ENCODE data around the gene ABCC4. TPM values are rescaled to one million over a fixed set of nuclear protein-coding genes. Genes with fewer than 3 reads are reported as not detected.

Gene ABCC4
- total and polyA plus RNA-seq, 10 donors, result 1.4 to 21.0 (median 13.3) TPM

DNA sequence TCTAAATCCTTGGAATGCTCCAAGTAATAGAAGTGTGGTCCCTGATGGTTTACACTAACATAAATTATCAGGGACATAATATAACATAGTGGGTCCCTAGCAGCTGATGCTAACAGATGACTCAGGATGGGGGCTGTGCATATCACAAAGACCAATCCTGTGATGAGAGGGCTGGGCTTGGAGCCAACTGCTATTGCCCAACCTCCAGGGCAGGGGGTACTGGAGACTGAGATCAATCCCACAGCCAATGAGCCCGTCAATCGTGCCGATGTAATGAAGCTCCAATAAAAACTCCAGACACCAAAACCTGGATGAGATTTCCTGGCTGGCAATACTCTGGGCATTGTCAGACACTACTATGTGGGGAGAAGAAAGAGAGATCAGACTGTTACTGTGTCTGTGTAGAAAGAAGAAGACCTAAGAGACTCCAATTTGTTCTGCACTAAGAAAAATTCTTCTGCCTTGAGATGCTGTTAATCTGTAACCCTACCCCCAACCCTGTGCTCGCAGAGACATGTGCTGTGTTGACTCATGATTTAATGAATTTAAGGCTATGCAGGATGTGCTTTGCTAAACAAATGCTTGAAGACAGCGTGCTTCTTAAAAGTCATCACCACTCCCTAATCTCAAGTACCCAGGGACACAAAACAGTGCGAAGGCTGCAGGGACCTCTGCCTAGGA, 33.4 kb downstream of the ABCC4 start:
- WGBS, 5 donors, result 67 to 87% (median 82%) methylated on average over 6 of the region's 6 CpGs
- TF ChIP-seq, protein P1, sequence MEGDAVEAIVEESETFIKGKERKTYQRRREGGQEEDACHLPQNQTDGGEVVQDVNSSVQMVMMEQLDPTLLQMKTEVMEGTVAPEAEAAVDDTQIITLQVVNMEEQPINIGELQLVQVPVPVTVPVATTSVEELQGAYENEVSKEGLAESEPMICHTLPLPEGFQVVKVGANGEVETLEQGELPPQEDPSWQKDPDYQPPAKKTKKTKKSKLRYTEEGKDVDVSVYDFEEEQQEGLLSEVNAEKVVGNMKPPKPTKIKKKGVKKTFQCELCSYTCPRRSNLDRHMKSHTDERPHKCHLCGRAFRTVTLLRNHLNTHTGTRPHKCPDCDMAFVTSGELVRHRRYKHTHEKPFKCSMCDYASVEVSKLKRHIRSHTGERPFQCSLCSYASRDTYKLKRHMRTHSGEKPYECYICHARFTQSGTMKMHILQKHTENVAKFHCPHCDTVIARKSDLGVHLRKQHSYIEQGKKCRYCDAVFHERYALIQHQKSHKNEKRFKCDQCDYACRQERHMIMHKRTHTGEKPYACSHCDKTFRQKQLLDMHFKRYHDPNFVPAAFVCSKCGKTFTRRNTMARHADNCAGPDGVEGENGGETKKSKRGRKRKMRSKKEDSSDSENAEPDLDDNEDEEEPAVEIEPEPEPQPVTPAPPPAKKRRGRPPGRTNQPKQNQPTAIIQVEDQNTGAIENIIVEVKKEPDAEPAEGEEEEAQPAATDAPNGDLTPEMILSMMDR (IDR thresholded peaks at IDR 0.05 in 8 of 11, conservative IDR thresholded peaks at IDR 0.05 in 3 of 11), result no peak
- TF ChIP-seq POLR2AphosphoS5 (IDR thresholded peaks at IDR 0.05) (no peak), POLR2A (IDR thresholded peaks at IDR 0.05) (no peak)
- peaks cover 0 to 7% (median 2%) of the 10 kb centered on the region in 6 donors for H3K4me1 ChIP-seq
- no peak overlapping the region for H3K4me3 ChIP-seq
- intact Hi-C loops (cut with DNase I; ENCODE audit: low total_unique reads), result no loop called here
- peaks cover 0 to 16% (median 0%) of the 10 kb centered on the region in 6 donors for H3K36me3 ChIP-seq
- H3K9me3 ChIP-seq, result peaks cover 0 to 6% (median 2%) of the 10 kb centered on the region in 8 donors
- no peak for DNase-seq
- no peak overlapping the region for H3K27ac ChIP-seq
- H3K27me3 ChIP-seq (replicated peaks in 1 of 7), result no peaks in the 10 kb centered on the region

DNA sequence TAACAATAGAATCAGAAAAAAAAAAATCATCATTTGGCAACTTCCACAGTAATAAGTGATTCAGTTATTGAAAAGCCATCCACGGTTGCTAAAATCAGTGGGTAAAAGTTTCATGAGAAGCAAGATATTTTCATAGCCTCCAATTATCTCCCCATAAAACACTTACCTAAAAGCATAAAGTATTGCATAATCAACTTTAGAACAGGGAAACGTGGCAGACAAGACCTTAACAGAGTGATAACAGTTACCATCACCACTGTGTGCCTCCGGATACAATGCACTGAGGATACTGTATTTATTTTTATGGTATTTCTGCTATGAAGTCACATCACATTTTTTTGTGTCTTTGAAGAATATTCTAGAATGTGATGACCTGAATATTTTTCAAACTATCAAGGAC, 37.0 kb downstream of the ABCC4 start:
- Histone ChIP-seq H3K27me3 (replicated peaks in 1 of 7) (no peaks in the 10 kb centered on the region), H3K4me1 (peaks cover 0 to 8% (median 0%) of the 10 kb centered on the region in 6 donors), H3K27ac (no peak overlapping the region), H3K9me3 (peaks cover 0 to 6% (median 2%) of the 10 kb centered on the region in 8 donors), H3K36me3 (peaks cover 0 to 16% (median 0%) of the 10 kb centered on the region in 6 donors), H3K4me3 (no peak overlapping the region)
- intact Hi-C loops (cut with DNase I; ENCODE audit: low total_unique reads), result no loop called here
- no peak for DNase-seq
- TF ChIP-seq POLR2A (IDR thresholded peaks at IDR 0.05), result no peak
- TF ChIP-seq, protein P1 (IDR thresholded peaks at IDR 0.05 in 8 of 11, conservative IDR thresholded peaks at IDR 0.05 in 3 of 11), result no peak
- no peak for TF ChIP-seq POLR2AphosphoS5 (IDR thresholded peaks at IDR 0.05)
- 85 to 96% (median 88%) methylated on average over 3 of the region's 3 CpGs for WGBS, 5 donors

DNA sequence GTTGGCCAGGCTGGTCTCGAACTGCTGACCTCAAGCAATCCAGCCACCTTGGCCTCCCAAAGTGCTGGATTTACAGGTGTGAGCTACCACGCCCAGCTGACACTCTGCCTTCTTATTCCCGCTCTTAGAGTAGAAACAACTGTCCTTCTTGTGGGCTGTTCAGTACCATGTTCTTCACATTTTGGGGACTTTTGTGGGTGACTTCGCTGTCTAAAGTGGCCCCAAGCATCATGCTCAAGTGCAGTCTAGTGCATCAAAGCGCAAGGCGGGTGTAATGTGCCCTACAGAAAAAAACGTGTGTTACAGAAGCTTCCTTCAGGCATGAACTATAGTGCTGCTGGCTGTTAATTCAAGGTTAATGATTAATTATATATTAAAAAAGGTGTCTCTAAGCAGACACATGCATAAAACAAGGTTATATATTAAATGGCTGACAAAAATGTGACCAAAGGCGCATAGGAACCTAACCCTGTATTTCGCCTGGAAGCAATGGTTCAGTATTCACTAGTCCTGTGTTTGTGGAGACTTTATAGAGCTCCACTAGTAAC, 38.3 kb downstream of the ABCC4 start:
- no peak for DNase-seq
- Histone ChIP-seq H3K9me3 (peaks cover 0 to 6% (median 2%) of the 10 kb centered on the region in 8 donors), H3K27me3 (replicated peaks in 1 of 7) (no peaks in the 10 kb centered on the region), H3K36me3 (peaks cover 0 to 16% (median 0%) of the 10 kb centered on the region in 6 donors), H3K27ac (no peak overlapping the region), H3K4me1 (peaks cover 0 to 8% (median 0%) of the 10 kb centered on the region in 6 donors), H3K4me3 (no peak overlapping the region)
- TF ChIP-seq POLR2AphosphoS5 (IDR thresholded peaks at IDR 0.05) (no peak), POLR2A (IDR thresholded peaks at IDR 0.05) (no peak)
- TF ChIP-seq, protein P1 (IDR thresholded peaks at IDR 0.05 in 8 of 11, conservative IDR thresholded peaks at IDR 0.05 in 3 of 11), result no peak
- WGBS, 5 donors, result 88 to 93% (median 92%) methylated on average over 9 of the region's 9 CpGs
- intact Hi-C loops (cut with DNase I; ENCODE audit: low total_unique reads), result no loop called here

DNA sequence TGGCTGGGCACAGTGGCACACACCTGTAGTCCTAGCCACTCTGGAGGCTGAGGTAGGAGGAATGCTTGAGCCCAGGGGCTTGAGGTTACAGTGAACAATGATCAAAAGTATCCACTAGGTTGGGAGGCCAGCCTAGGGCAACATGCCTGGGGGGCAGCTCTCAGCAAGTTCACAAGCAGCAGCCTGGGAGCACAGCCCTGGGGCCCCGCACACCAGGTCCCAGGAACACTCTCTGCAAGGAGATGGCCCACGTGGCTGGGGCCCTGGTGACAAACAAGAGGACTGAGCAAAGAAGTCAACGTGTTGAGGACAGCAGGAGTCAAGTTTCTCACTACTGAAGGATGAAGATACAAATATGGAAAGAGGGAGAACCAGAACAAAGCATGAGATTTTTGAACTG, 39.3 kb downstream of the ABCC4 start:
- no peak for DNase-seq
- Histone ChIP-seq H3K4me3 (no peak overlapping the region), H3K27me3 (replicated peaks in 1 of 7) (no peaks in the 10 kb centered on the region), H3K36me3 (peaks cover 0 to 12% (median 0%) of the 10 kb centered on the region in 6 donors), H3K9me3 (peaks cover 0 to 6% (median 2%) of the 10 kb centered on the region in 8 donors), H3K27ac (no peak overlapping the region), H3K4me1 (peaks cover 0 to 8% (median 0%) of the 10 kb centered on the region in 6 donors)
- intact Hi-C loops (cut with DNase I; ENCODE audit: low total_unique reads), result no loop called here
- TF ChIP-seq POLR2AphosphoS5 (IDR thresholded peaks at IDR 0.05) (no peak), POLR2A (IDR thresholded peaks at IDR 0.05) (no peak)
- TF ChIP-seq, protein P1 (IDR thresholded peaks at IDR 0.05 in 8 of 11, conservative IDR thresholded peaks at IDR 0.05 in 3 of 11), result no peak
- WGBS, 5 donors, result 75 to 91% (median 80%) methylated on average over 3 of the region's 3 CpGs

All from spleen (tissue), 11 donors.